ENCODE data around the gene DNMT3A. TPM values are rescaled to one million over a fixed set of nuclear protein-coding genes. Genes with fewer than 3 reads are reported as not detected.

The DNMT3A gene
- total and polyA plus RNA-seq, 2 of the 8 experiments (the other 6 are each of a cell fraction or from before 2014, with no cell fraction given) = 33.6 to 178 TPM

GRCh38 chr2:25187729-25188350 is 153.9 kb downstream of the DNMT3A start:
- 83% methylated on average over 11 of the region's 11 CpGs; no CpG with 5 or more reads in 1 of the 2 experiments for WGBS, 2 experiments (ENCODE audit: extremely low coverage in 1 of 2, insufficient coverage in 1 of 2, insufficient read length in 1 of 2, insufficient replicate concordance in 2 of 2, low coverage in 1 of 2, low lambda C conversion rate in 2 of 2, missing lambda C conversion rate in 1 of 2)
- no peak overlapping the region for H4K8ac ChIP-seq (ENCODE audit: extremely low read depth, insufficient read depth, low read length)
- POLR2A ChIA-PET (ENCODE audit: partially characterized antibody) = no interaction called here
- TF ChIP-seq SUZ12 (IDR thresholded peaks at IDR 0.05; ENCODE audit: low read length) = no peak
- TF ChIP-seq, protein P1, sequence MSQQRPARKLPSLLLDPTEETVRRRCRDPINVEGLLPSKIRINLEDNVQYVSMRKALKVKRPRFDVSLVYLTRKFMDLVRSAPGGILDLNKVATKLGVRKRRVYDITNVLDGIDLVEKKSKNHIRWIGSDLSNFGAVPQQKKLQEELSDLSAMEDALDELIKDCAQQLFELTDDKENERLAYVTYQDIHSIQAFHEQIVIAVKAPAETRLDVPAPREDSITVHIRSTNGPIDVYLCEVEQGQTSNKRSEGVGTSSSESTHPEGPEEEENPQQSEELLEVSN (IDR thresholded peaks at IDR 0.05) = no peak
- TF ChIP-seq HDAC2 (IDR thresholded peaks at IDR 0.05; ENCODE audit: borderline replicate concordance in 1 of 2, low read depth in 2 of 2, low read length in 2 of 2) = no peak
- TF ChIP-seq TBP (IDR thresholded peaks at IDR 0.05; ENCODE audit: low read depth, low read length) = no peak
- no peak for TF ChIP-seq BCL11A (IDR thresholded peaks at IDR 0.05; ENCODE audit: low read depth in 2 of 2, low read length in 2 of 2)
- no peak for TF ChIP-seq BRCA1 (IDR thresholded peaks at IDR 0.05; ENCODE audit: low read depth, low read length)

More at GRCh38 chr2:25187729-25188350, 153.9 kb downstream of the DNMT3A start:
- Histone ChIP-seq H3K79me2 (ENCODE audit: control insufficient read depth in 1 of 2, insufficient read depth in 2 of 2, low read length in 2 of 2) (no peaks in the 10 kb centered on the region), H3K4ac (replicated peaks; ENCODE audit: insufficient read length, low read depth, low read length) (no peak overlapping the region), H3K23me2 (ENCODE audit: low read depth, low read length) (no peaks in the 10 kb centered on the region; the same call in 1 of the 2 replicates), H3K4me1 (replicated peaks in 1 of 4; ENCODE audit: control insufficient read depth in 3 of 4, insufficient read depth in 4 of 4, low read length in 3 of 4) (no peaks in the 10 kb centered on the region), H2BK15ac (ENCODE audit: low read length) (no peak overlapping the region), H2BK20ac (ENCODE audit: low read length) (no peak overlapping the region), H3K18ac (ENCODE audit: extremely low read depth, low read length) (no peak overlapping the region), H4K20me1 (replicated peaks in 1 of 2; ENCODE audit: control insufficient read depth in 1 of 2, insufficient read depth in 2 of 2, low read length in 2 of 2) (no peaks in the 10 kb centered on the region), H2BK5ac (ENCODE audit: low read depth, low read length) (no peak overlapping the region), H4K5ac (ENCODE audit: insufficient read length, low read depth, low read length) (no peak overlapping the region), H2AK5ac (ENCODE audit: low read depth, low read length) (no peak overlapping the region), H3K4me3 (ENCODE audit: extremely low read depth in 1 of 4, insufficient read depth in 2 of 4, low read depth in 3 of 4, low read length in 4 of 4) (no peak overlapping the region), H3K9me3 (ENCODE audit: insufficient read depth in 2 of 2, low read depth in 1 of 2, low read length in 1 of 2) (no peaks in the 10 kb centered on the region), H2BK12ac (ENCODE audit: low read depth, low read length) (no peak overlapping the region), H3K23ac (ENCODE audit: insufficient read length) (no peak overlapping the region), H3K9ac (replicated peaks in 1 of 4; ENCODE audit: extremely low read depth in 1 of 4, low read depth in 3 of 4, low read length in 3 of 4) (no peak overlapping the region), H3K14ac (ENCODE audit: insufficient read length) (no peak overlapping the region), H2AFZ (ENCODE audit: low read length) (no peak overlapping the region; the same call in 1 of the 2 replicates), H4K91ac (replicated peaks; ENCODE audit: insufficient read length, low read length) (no peak overlapping the region), H3K36me3 (ENCODE audit: control insufficient read depth in 2 of 4, insufficient read depth in 4 of 4, low read length in 3 of 4) (no peaks in the 10 kb centered on the region), H3K27ac (ENCODE audit: low read depth, low read length) (no peak overlapping the region), H2BK120ac (replicated peaks; ENCODE audit: low read depth, low read length) (no peak overlapping the region), H3K27me3 (replicated peaks in 1 of 4; ENCODE audit: control insufficient read depth in 3 of 4, extremely low read depth in 1 of 4, insufficient read depth in 3 of 4, low read length in 3 of 4) (no peaks in the 10 kb centered on the region), H3K4me2 (ENCODE audit: insufficient read depth in 1 of 2, low read depth in 2 of 2, low read length in 2 of 2) (no peak overlapping the region), H3K56ac (replicated peaks; ENCODE audit: insufficient read length, low read depth, low read length) (no peak overlapping the region), H3K79me1 (ENCODE audit: low read depth, low read length) (no peaks in the 10 kb centered on the region)
- FAIRE-seq (no peak), DNase-seq (ENCODE audit: low read depth in 1 of 2, low spot score in 2 of 2) (no peak)
- CTCF ChIA-PET (ENCODE audit: partially characterized antibody) = interaction anchor here (0.9 to 2.1 kb wide), 3 partner anchors 9 to 35 kb away, joined by 3 to 8 read pairs (median 6); no protein-coding TSS in a partner anchor
